ENCODE results near the gene TPTE.

DNA sequence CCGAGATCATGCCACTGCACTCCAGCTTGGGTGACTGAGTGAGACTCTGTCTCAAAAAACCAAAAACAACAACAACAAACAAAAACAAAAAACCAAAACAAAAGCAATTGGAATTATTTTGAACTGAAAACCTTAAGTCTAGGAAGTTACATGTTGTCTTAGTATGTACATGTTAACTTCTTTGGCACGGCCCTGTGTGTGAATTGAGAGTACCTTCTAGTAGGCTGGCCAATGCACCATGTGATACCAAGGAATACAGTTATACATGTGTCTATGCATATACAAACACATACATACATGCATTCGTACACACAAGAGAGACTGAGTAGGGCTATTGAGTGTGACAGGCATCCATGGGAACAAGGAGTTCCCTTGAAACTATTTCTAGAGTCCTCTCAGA lies 18.6 kb downstream of the TPTE start:
- TF ChIP-seq POLR2A (IDR thresholded peaks at IDR 0.05), result no peak
- TF ChIP-seq, protein P1, sequence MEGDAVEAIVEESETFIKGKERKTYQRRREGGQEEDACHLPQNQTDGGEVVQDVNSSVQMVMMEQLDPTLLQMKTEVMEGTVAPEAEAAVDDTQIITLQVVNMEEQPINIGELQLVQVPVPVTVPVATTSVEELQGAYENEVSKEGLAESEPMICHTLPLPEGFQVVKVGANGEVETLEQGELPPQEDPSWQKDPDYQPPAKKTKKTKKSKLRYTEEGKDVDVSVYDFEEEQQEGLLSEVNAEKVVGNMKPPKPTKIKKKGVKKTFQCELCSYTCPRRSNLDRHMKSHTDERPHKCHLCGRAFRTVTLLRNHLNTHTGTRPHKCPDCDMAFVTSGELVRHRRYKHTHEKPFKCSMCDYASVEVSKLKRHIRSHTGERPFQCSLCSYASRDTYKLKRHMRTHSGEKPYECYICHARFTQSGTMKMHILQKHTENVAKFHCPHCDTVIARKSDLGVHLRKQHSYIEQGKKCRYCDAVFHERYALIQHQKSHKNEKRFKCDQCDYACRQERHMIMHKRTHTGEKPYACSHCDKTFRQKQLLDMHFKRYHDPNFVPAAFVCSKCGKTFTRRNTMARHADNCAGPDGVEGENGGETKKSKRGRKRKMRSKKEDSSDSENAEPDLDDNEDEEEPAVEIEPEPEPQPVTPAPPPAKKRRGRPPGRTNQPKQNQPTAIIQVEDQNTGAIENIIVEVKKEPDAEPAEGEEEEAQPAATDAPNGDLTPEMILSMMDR (IDR thresholded peaks at IDR 0.05), result no peak

Data from uterus (tissue), 2 donors.